Neural progenitor cell (in vitro differentiated cells): ENCODE results near the gene IGSF9. TPM values are rescaled to one million over a fixed set of nuclear protein-coding genes. Genes with fewer than 3 reads are reported as not detected.
A peak's percentile ranks its signal among the peaks of the same experiment; 100 is the strongest.

Experiments used
- DNase-seq: peaks from one replicate; pipeline ENCODE4 v3.0.0-alpha.2; 2016; ENCODE audit warnings: low spot score
- H2AFZ ChIP-seq: fragments of 200-600 bp; sonication (generic); replicated peaks from 2 replicates; pipeline ENCODE4 v1.6.1; 2016; ENCODE audit warnings: antibody characterized with exemption
- H3F3A ChIP-seq: fragments of 200-600 bp; sonication (generic); 2 replicates; pipeline ENCODE4 v1.6.1; 2016; ENCODE audit warnings: antibody characterized with exemption, low read depth
- H3K27ac ChIP-seq: fragments of 200-600 bp; sonication (generic); 2 replicates; pipeline ENCODE4 v1.5.1; 2016; ENCODE audit warnings: mild to moderate bottlenecking
- H3K27me3 ChIP-seq: fragments of 200-600 bp; sonication (generic); 2 replicates; pipeline ENCODE4 v1.6.1; 2016; ENCODE audit warnings: mild to moderate bottlenecking, moderate library complexity
- H3K36me3 ChIP-seq: fragments of 200-600 bp; sonication (generic); 2 replicates; pipeline ENCODE4 v1.5.1; 2016
- H3K4me1 ChIP-seq: fragments of 200-600 bp; sonication (generic); 2 replicates; pipeline ENCODE4 v1.6.1; 2016; ENCODE audit warnings: mixed run types
- H3K4me2 ChIP-seq: fragments of 200-600 bp; sonication (generic); 2 replicates; pipeline ENCODE4 v1.6.1; 2016
- H3K4me3 ChIP-seq: fragments of 200-600 bp; sonication (generic); 2 replicates; pipeline ENCODE4 v1.5.1; 2016
- H3K79me2 ChIP-seq: fragments of 200-600 bp; sonication (generic); 2 replicates; pipeline ENCODE4 v1.6.1; 2016; ENCODE audit warnings: low read depth
- H3K9ac ChIP-seq: fragments of 200-600 bp; sonication (generic); 2 replicates; pipeline ENCODE4 v1.6.1; 2016
- H3K9me3 ChIP-seq: fragments of 200-600 bp; sonication (generic); 2 replicates; pipeline ENCODE4 v1.5.1; 2016; ENCODE audit warnings: low read depth
- H4K20me1 ChIP-seq: fragments of 200-600 bp; sonication (generic); 2 replicates; pipeline ENCODE4 v1.6.1; 2016; ENCODE audit warnings: low read depth
- H3K27ac Mint-ChIP-seq: 3 replicates; pipeline ENCODE4 v1.8.0; 2021; ENCODE audit warnings: mixed read lengths
- H3K27me3 Mint-ChIP-seq: 2 replicates; pipeline ENCODE4 v1.8.0; 2022; ENCODE audit warnings: low read depth, mild to moderate bottlenecking, inconsistent platforms, moderate library complexity, mixed read lengths; ENCODE audit not compliant: insufficient read depth
- H3K36me3 Mint-ChIP-seq: 3 replicates; pipeline ENCODE4 v1.8.0; 2021; ENCODE audit warnings: mixed read lengths
- H3K4me1 Mint-ChIP-seq: 3 replicates; pipeline ENCODE4 v1.8.0; 2021; ENCODE audit warnings: mixed read lengths
- H3K4me3 Mint-ChIP-seq: 3 replicates; pipeline ENCODE4 v1.8.0; 2021; ENCODE audit warnings: mild to moderate bottlenecking, moderate library complexity, mixed read lengths
- H3K9me3 Mint-ChIP-seq: 3 replicates; pipeline ENCODE4 v1.8.0; 2020; ENCODE audit warnings: mixed read lengths
- EZH2 ChIP-seq: fragments of 200-600 bp; sonication (generic); IDR thresholded peaks from 2 replicates; pipeline ENCODE4 v1.6.1; 2017; ENCODE audit warnings: antibody characterized with exemption, mild to moderate bottlenecking, moderate library complexity
- EZH2phosphoT487 ChIP-seq: fragments of 200-600 bp; sonication (generic); IDR thresholded peaks from 2 replicates; pipeline ENCODE4 v1.6.1; 2017; ENCODE audit warnings: antibody characterized with exemption
- total RNA-seq: library from RNA; depleted of rRNA; stranded (reverse); fragments of >200 nt; gene quantifications from 2 replicates; pipeline ENCODE4 v1.2.3, GENCODE V29; 2015; ENCODE audit warnings: low replicate concordance
- TF ChIP-seq, protein P1 (sequence below): fragments of 200-600 bp; sonication (generic); IDR thresholded peaks from 2 replicates; pipeline ENCODE4 v1.5.1; 2017; ENCODE audit warnings: antibody characterized with exemption, mild to moderate bottlenecking

The IGSF9 gene
- total RNA-seq, 1 donor from 2014 or later = 3.3 TPM

DNA sequence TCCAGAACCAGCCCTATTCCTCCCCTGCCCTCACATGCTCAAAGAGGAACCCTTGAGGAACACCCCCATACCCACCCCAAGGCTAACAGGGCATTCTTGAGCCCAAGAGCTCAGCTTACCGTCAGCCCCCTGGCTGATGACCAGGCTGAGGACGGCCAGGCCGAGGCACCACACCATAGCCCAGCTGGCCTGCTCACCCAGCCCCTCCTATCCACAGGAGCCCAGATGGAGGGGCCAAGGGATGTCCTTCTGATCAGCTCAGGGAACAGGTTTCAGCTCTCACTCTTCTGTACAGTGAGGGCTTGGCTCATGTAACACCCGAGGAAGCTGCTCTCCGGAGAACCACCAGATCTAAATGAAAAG is 2.2 kb downstream of the IGSF9 start:
- DNase-seq = no peak
- H3K27me3 Mint-ChIP-seq = peaks cover 12% of the 10 kb centered on the region
- no peak overlapping the region for H2AFZ ChIP-seq
- H3K9me3 Mint-ChIP-seq = no peaks in the 10 kb centered on the region
- H3K4me3 ChIP-seq = no peak overlapping the region
- peak overlapping the region; percentile 13 for H3K4me2 ChIP-seq
- TF ChIP-seq EZH2phosphoT487 (no peak), EZH2 (no peak)
- TF ChIP-seq, protein P1, sequence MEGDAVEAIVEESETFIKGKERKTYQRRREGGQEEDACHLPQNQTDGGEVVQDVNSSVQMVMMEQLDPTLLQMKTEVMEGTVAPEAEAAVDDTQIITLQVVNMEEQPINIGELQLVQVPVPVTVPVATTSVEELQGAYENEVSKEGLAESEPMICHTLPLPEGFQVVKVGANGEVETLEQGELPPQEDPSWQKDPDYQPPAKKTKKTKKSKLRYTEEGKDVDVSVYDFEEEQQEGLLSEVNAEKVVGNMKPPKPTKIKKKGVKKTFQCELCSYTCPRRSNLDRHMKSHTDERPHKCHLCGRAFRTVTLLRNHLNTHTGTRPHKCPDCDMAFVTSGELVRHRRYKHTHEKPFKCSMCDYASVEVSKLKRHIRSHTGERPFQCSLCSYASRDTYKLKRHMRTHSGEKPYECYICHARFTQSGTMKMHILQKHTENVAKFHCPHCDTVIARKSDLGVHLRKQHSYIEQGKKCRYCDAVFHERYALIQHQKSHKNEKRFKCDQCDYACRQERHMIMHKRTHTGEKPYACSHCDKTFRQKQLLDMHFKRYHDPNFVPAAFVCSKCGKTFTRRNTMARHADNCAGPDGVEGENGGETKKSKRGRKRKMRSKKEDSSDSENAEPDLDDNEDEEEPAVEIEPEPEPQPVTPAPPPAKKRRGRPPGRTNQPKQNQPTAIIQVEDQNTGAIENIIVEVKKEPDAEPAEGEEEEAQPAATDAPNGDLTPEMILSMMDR = no peak
- H3K27me3 ChIP-seq = no peaks in the 10 kb centered on the region
- H3F3A ChIP-seq = peaks cover 22% of the 10 kb centered on the region
- H3K79me2 ChIP-seq = peaks cover 21% of the 10 kb centered on the region
- H3K4me3 Mint-ChIP-seq = peak overlapping the region; percentile 11
- H3K36me3 Mint-ChIP-seq = peaks cover 17% of the 10 kb centered on the region
- H3K4me1 ChIP-seq = peaks cover 58% of the 10 kb centered on the region
- no peak overlapping the region for H3K27ac Mint-ChIP-seq
- H3K4me1 Mint-ChIP-seq = peaks cover 63% of the 10 kb centered on the region
- H3K36me3 ChIP-seq = no peaks in the 10 kb centered on the region
- peaks cover 5% of the 10 kb centered on the region for H4K20me1 ChIP-seq
- H3K9ac ChIP-seq = no peak overlapping the region
- H3K9me3 ChIP-seq = no peaks in the 10 kb centered on the region
- H3K27ac ChIP-seq = no peak overlapping the region

DNA sequence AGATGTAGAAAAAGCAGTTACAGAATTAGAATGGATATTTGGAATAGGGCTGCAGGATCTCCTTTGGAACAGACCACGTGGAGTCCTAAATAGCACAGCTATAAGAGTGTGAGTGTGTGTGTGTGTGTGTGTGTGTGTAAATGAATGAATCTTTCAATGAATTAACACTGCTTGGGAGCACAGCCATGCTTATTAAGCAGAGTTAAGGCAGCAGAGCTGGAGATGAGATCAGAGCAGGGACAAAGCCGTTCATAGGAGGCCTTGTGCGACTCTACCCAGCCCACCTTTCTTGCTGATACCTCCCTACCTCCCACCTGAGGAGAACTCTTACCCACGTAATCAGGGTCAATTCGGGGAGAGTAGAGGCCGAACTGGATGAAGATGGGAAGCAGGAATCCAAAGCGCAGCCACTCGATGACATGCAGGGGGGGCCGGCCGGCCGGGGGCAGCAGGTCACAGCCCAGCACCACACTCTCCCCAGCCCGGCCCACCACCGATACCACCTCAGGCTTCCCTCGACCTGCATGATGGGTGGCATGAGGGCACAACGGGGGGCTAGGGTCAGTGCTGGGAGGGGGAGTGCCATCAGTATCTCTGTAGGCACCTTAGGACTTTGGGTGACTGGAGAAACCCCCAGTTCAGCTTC is 2.7 kb downstream of the IGSF9 start:
- Histone ChIP-seq H3K36me3 (no peaks in the 10 kb centered on the region), H3F3A (peaks cover 22% of the 10 kb centered on the region), H2AFZ (no peak overlapping the region), H3K27me3 (no peaks in the 10 kb centered on the region), H3K27ac (peak overlapping the region; percentile 58), H3K9me3 (no peaks in the 10 kb centered on the region), H4K20me1 (peaks cover 5% of the 10 kb centered on the region), H3K4me1 (peaks cover 63% of the 10 kb centered on the region), H3K9ac (no peak overlapping the region), H3K4me2 (peak overlapping the region; percentile 67), H3K4me3 (no peak overlapping the region), H3K79me2 (peaks cover 21% of the 10 kb centered on the region)
- Mint-ChIP-seq H3K27ac (peak overlapping the region; percentile 9), H3K4me1 (peaks cover 68% of the 10 kb centered on the region), H3K4me3 (peak overlapping the region; percentile 28), H3K27me3 (peaks cover 12% of the 10 kb centered on the region), H3K9me3 (no peaks in the 10 kb centered on the region), H3K36me3 (peaks cover 17% of the 10 kb centered on the region)
- TF ChIP-seq, protein P1 = no peak
- TF ChIP-seq EZH2 (no peak), EZH2phosphoT487 (no peak)
- no peak for DNase-seq

DNA sequence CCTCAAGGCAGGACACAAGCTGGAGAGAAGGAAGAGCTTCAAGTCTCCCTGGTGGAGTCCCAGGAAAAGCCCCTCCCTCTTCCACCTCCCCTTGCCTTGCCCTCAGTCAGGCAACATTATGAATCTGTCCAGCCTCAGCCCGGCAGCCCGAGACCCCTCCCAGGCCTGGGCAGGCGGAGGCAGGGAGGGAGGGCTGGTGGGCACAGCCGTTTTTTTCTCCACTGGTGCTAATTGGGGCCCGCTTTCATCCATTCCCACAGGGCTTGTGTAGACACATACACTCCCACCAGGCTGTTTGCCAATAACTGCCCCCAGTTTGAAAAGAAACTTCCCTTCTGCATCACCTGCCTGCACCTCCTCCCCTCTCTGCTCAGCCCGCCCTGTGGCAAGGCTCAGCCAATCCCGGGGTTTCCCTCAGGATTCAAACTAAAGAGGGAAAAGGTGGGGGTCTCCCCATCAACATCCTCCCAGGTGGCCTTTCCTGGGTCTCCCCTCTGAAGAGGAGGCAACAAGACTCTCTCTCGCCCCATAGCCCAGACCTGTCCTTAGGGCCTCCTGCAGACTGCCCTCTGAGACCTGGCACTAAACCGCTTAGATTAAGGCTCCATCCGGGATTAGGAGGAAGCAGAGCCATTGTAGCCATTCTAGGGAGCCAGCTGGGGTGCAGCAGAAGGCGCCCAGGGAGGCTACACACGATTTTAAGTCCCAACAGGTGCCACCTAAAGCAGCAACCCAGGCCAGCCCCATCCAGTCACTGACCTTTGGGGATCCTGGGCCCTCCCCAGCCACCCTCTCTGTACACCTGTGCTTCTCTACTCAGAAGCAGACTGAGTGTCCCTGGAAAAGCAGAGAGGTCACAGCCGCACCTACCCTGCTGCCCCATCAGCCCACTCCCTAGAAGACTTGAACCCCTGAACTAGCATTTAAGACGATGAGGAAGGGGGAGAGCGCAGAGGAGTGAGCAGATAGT is 3.5 kb downstream of the IGSF9 start:
- Histone ChIP-seq H3K4me3 (no peak overlapping the region), H4K20me1 (peaks cover 5% of the 10 kb centered on the region), H3K27ac (peak overlapping the region; percentile 71), H3K79me2 (peaks cover 21% of the 10 kb centered on the region), H3K36me3 (no peaks in the 10 kb centered on the region), H3K27me3 (no peaks in the 10 kb centered on the region), H3K4me2 (peak overlapping the region; percentile 67), H3K9me3 (no peaks in the 10 kb centered on the region), H3K9ac (no peak overlapping the region), H2AFZ (no peak overlapping the region), H3K4me1 (peaks cover 71% of the 10 kb centered on the region), H3F3A (peaks cover 22% of the 10 kb centered on the region)
- H3K36me3 Mint-ChIP-seq = peaks cover 17% of the 10 kb centered on the region
- peak; percentile 43 for DNase-seq
- H3K27ac Mint-ChIP-seq = peak overlapping the region; percentile 94
- peaks cover 77% of the 10 kb centered on the region for H3K4me1 Mint-ChIP-seq
- no peaks in the 10 kb centered on the region for H3K9me3 Mint-ChIP-seq
- TF ChIP-seq EZH2 (no peak), EZH2phosphoT487 (no peak)
- TF ChIP-seq, protein P1 = no peak
- H3K27me3 Mint-ChIP-seq = peaks cover 9% of the 10 kb centered on the region
- H3K4me3 Mint-ChIP-seq = peak overlapping the region; percentile 79
